H1 (cell line): ENCODE data around the gene IPO11. TPM values are rescaled to one million over a fixed set of nuclear protein-coding genes. Genes with fewer than 3 reads are reported as not detected.

Experiments used
- NRF1 ChIP-seq: IDR thresholded peaks from 2 replicates; pipeline ENCODE4 v1.6.1; 2011; ENCODE audit warnings: mild to moderate bottlenecking, low read depth, low read length, improper control_type of control experiment
- SIN3A ChIP-seq, 2 experiments: IDR thresholded peaks in 1 of 2; conservative IDR thresholded peaks in 1 of 2; 2 replicates each; pipeline ENCODE4 v1.6.1; 2011 to 2012; ENCODE audit warnings: low read length in 2 of 2, improper control_type of control experiment in 1 of 2, low read depth in 1 of 2, mild to moderate bottlenecking in 1 of 2
- SRF ChIP-seq: IDR thresholded peaks from 2 replicates; pipeline ENCODE4 v1.6.1; 2011; ENCODE audit warnings: mild to moderate bottlenecking, low read depth, low read length, moderate library complexity
- TCF12 ChIP-seq: IDR thresholded peaks from 2 replicates; pipeline ENCODE4 v1.6.1; 2011; ENCODE audit warnings: low read depth, mild to moderate bottlenecking, low read length
- polyA plus RNA-seq, 7 experiments: library from polyadenylated mRNA; depleted of rRNA in 3 of 7; stranded (reverse) in 5 of 7; unstranded in 2 of 7; fragments of >200 nt in 5 of 7; fragments of 200-250 nt in 2 of 7; gene quantifications; 1 replicate in 5 of 7; 2 replicates in 1 of 7; 4 replicates in 1 of 7; pipeline versions ENCODE4 v1.2.1 to v1.2.3, GENCODE V29; 2011 to 2013; ENCODE audit warnings: missing spikeins in 2 of 7, mixed read lengths in 2 of 7
- total RNA-seq: library from RNA; stranded (reverse); fragmentation: NEBNext Ultra II Directional; extraction: Animal tissue kit (Norgen Biotek cat#: 25700); gene quantifications from 2 replicates; pipeline ENCODE4 v1.2.1, GENCODE V29; 2021

IPO11 gene
- total and polyA plus RNA-seq, 2 of the 8 experiments (the other 6 are each of a cell fraction or from before 2014, with no cell fraction given), result 23.6 to 64.4 TPM

DNA sequence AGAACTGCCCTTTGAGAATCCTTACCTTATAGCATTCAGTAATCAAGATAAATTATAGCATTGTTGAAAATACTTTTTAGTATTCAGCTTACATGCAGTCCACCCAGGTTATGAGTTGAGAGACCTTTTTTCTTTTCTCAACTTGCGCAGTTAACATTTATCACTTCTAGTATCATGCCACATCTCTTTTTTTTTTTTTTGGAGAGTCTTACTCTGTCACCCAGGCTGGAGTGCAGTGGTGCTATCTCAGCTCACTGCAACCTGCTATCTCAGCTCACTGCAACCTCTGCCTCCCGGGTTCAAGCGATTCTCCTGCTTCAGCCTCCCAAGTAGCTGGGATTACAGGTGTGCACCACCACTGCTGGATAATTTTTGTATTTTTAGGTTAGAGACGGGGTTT is 195.1 kb downstream of the IPO11 start (continued):
- TF ChIP-seq NRF1 (no peak), SIN3A (conservative IDR thresholded peaks at IDR 0.05 in 1 of 2, IDR thresholded peaks at IDR 0.05 in 1 of 2; ENCODE audit: low read depth in 1 of 2, low read length in 2 of 2) (no peak), TCF12 (no peak), SRF (no peak)
